Measurements from ENCODE around the gene C9orf153.
A peak's percentile ranks its signal among the peaks of the same experiment; 100 is the strongest.
"Not testable (repeated sequence)": the region's sequence is repeated elsewhere in the genome, so short reads cannot be mapped to it uniquely, and the experiment has no call there.

Gene C9orf153

DNA sequence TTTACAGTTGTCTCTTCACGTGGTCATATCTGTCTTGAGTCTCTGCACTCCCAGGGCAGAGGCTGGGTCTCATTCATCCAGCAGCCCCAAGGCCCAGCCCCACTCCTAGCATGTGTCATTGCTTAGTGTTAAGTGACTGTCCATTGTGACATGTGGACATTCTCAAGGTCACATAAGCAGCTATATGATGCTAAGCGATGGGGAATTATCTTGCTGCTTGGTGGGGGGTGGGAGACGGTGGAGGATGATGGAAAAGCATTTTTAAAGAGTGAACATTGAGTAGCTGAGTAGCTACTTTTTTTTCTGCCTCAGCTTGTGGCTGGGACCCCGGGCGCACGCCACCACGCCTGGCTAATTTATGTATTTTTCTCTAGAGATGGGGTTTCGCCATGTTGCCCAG, at the start of gene C9orf153:
TSS of gene C9orf153 (minus strand) at position 101 of the 400 bp plus-strand sequence. CDS start 30,054 bp downstream, outside the sequence.
- Histone ChIP-seq H3K27ac (no peak within 1 kb of the TSS), H3K4me3 (no peak within 1 kb of the TSS), H3K36me3 (peaks cover 41% of the 10 kb centered on the region), H3K4me1 (no peaks in the 10 kb centered on the region), H3K4me2 (no peak within 1 kb of the TSS), H4K20me1 (0 out of 2 replicates have a peak, but pooled peaks cover 14% of the 10 kb centered on the region), H3K9me3 (peaks cover 2% of the 10 kb centered on the region; the same call in 1 of the 2 replicates), H3K9ac (no peak within 1 kb of the TSS), H3K27me3 (no peaks in the 10 kb centered on the region)
- no peak for TF ChIP-seq Cebpa-rat (IDR thresholded peaks at IDR 0.05)

DNA sequence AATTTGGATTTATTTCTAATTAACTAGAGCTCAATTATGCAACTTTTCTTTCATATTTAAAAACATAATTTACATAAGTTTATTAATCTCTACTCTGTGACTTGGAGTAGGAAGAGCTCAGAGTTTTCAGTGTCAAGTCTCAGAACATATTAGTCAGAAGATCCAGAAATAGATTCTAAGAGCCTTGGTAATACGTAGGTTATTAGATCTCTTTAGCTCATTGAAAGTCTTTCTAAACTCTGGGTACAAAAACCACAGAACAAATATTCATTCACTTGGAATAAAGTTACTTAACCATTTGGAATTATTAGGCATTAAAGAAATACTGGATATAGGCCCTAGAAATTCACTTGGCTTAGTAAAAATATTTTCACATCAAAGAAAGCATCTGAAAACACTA, 49.2 kb upstream of the C9orf153 start:
- TF ChIP-seq Cebpa-rat (IDR thresholded peaks at IDR 0.05) = no peak
- Histone ChIP-seq H3K4me2 (no peak overlapping the region), H3K4me1 (no peaks in the 10 kb centered on the region), H3K9me3 (peaks cover 22% of the 10 kb centered on the region; the same call in 1 of the 2 replicates), H3K9ac (no peak overlapping the region), H3K36me3 (peaks cover 87% of the 10 kb centered on the region), H3K4me3 (no peak overlapping the region), H3K27me3 (no peaks in the 10 kb centered on the region), H3K27ac (no peak overlapping the region), H4K20me1 (no peaks in the 10 kb centered on the region)

DNA sequence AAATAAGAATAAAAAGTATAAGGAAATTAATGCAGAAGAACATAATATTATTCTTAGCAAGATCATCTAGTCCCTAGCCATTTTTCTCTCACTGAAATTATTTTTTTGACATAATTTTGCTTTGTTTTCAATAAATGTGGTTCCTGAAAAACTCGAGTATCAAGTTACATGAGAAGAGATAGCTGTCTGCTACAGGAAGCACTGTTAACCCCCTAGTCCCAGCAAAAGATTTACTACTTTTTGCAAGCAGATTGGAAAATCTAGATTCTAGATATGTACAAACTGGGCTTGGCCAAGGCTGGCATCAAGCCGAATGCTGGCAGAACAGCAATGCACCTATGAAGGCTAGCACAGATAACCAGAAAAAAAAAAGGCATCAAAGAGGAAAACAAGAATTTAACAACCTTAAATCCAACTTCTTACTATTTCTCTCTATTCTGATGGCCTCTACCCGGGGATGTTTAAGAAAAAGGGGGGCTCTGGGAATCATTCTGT, 44.8 kb upstream of the C9orf153 start:
- Histone ChIP-seq H4K20me1 (no peaks in the 10 kb centered on the region), H3K4me1 (no peaks in the 10 kb centered on the region), H3K27me3 (no peaks in the 10 kb centered on the region), H3K9ac (no peak overlapping the region), H3K4me3 (no peak overlapping the region), H3K9me3 (no peaks in the 10 kb centered on the region), H3K27ac (no peak overlapping the region), H3K36me3 (peaks cover 87% of the 10 kb centered on the region), H3K4me2 (no peak overlapping the region)
- no peak for TF ChIP-seq Cebpa-rat (IDR thresholded peaks at IDR 0.05)

DNA sequence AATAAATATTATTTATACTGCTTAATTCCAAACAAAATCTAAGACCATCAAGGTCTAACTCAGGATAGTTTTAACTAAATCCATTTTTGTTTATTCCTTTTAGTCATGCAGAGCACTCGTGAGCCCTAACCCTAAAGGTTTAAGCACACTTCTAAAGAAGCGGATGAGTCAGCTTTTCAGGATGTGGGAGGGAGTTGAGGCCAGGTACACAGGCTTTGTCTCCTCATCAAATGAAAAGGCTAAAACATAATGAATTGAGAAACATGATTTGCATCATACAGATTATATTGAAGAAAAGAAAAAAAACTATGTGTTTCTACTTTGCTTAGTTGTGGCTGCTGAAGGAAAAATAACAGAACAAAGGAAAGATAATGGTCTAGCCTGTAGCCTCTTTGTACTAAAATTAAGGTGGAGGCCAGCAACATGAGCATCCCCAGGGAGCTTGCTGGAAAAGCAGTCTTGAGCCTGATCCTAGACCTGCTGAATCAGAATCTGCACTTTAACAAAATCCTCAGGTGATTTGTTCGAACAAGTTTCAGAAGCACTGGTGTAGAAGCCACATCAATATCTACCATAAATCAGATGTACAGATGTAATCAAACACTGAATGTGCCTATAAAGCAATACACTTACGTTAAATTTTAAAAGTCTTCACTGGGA, 44.0 kb upstream of the C9orf153 start:
- H3K27me3 ChIP-seq = no peaks in the 10 kb centered on the region
- no peak overlapping the region for H3K9ac ChIP-seq
- H3K4me1 ChIP-seq = no peaks in the 10 kb centered on the region
- H3K27ac ChIP-seq = no peak overlapping the region
- H4K20me1 ChIP-seq = no peaks in the 10 kb centered on the region
- no peak for TF ChIP-seq Cebpa-rat (IDR thresholded peaks at IDR 0.05)
- H3K4me3 ChIP-seq = no peak overlapping the region
- H3K9me3 ChIP-seq = no peaks in the 10 kb centered on the region
- H3K4me2 ChIP-seq = no peak overlapping the region
- peaks cover 89% of the 10 kb centered on the region for H3K36me3 ChIP-seq

DNA sequence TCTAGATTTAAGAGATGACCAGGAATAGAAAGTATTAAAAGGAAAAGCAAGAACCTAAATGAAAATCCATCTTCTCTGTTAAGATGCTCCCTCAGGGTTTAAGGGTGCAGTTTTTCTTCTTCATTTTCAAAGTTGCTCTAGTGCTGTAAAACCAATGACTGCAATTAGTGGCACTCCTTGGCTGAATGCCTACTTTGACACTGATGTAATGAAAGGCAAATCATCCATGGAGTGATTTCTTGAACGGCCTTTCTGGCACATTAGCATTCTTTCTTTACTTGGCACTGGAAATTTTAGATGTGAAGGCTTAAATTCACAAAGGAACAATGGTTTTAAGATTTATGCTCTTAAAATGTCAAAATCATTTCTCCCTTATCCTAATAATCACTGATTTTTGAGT, 42.2 kb upstream of the C9orf153 start:
- no peaks in the 10 kb centered on the region for H4K20me1 ChIP-seq
- H3K27ac ChIP-seq = no peak overlapping the region
- no peaks in the 10 kb centered on the region for H3K4me1 ChIP-seq
- H3K36me3 ChIP-seq = peaks cover 88% of the 10 kb centered on the region
- H3K27me3 ChIP-seq = no peaks in the 10 kb centered on the region
- H3K4me3 ChIP-seq = no peak overlapping the region
- no peak for TF ChIP-seq Cebpa-rat (IDR thresholded peaks at IDR 0.05)
- H3K9me3 ChIP-seq = no peaks in the 10 kb centered on the region
- H3K4me2 ChIP-seq = no peak overlapping the region
- H3K9ac ChIP-seq = no peak overlapping the region

DNA sequence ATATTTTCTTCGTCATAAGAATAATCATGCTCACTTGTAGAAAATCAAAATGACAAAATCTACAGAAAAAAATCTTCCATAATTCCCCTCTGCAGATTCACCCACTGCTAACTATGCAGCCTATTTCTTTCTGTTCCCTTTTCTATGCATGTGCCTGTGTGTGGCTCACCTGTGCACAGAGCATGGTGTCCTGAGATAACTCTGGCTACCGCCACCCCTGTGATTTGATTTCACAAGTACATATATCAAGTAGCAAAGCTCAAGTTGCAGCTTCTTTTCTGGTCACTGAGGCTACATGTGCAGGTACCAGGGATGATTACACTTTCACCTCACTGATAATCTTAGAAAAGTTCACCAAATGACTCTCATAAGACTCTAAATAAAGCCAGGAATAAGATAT, 41.2 kb upstream of the C9orf153 start:
- Histone ChIP-seq H3K4me3 (no peak overlapping the region), H3K9me3 (no peaks in the 10 kb centered on the region), H3K4me1 (no peaks in the 10 kb centered on the region), H3K9ac (no peak overlapping the region), H3K36me3 (peaks cover 87% of the 10 kb centered on the region), H3K27ac (no peak overlapping the region), H4K20me1 (no peaks in the 10 kb centered on the region), H3K4me2 (no peak overlapping the region), H3K27me3 (no peaks in the 10 kb centered on the region)
- TF ChIP-seq Cebpa-rat (IDR thresholded peaks at IDR 0.05) = no peak

DNA sequence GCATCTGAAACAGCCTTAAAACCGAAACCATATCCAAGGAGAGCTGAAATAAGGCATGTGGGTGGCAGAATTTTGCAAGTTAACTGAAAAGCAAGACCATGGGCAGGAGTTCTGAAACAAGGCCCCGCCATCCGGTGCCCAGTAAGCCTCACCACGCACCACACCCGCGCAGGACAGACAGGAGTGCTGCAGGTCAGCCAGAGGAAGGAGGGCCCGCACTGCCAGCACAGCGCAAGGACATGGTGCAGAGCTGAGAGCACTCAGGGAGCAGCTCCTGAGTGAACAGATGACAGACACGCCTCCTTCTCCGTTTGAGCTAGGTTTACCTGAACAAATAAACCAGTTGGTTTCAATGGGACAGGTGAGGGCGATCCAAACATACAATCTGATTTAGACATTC, 39.4 kb upstream of the C9orf153 start:
- no peaks in the 10 kb centered on the region for H3K4me1 ChIP-seq
- H3K27ac ChIP-seq = no peak overlapping the region
- H3K27me3 ChIP-seq = no peaks in the 10 kb centered on the region
- H3K9me3 ChIP-seq = no peaks in the 10 kb centered on the region
- H4K20me1 ChIP-seq = no peaks in the 10 kb centered on the region
- H3K9ac ChIP-seq = 0 out of 2 replicates have a peak overlapping the region, but pooled peaks have one; percentile 4
- TF ChIP-seq Cebpa-rat (IDR thresholded peaks at IDR 0.05) = no peak
- no peak overlapping the region for H3K4me2 ChIP-seq
- H3K36me3 ChIP-seq = peaks cover 76% of the 10 kb centered on the region
- no peak overlapping the region for H3K4me3 ChIP-seq

DNA sequence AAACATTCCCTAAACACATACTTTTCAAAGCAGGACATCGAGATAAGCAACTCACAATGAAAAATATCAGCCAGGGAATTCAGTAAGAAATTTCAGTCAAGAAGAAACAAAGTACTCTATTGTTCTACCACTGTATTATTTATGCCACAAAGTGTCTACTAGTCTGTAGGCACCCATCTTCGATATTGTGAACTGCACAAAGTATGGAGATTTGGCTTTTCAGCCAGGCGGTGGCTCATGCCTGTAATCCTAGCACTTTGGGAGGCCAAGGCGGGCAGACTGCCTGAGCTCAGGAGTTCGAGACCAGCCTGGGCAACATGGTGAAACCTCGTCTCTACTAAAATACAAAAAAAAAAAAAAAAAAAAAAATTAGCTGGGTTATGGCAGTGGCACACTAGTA, 30.9 kb upstream of the C9orf153 start:
- H4K20me1 ChIP-seq, H3K4me1 ChIP-seq, H3K27me3 ChIP-seq, H3K27ac ChIP-seq, H3K4me3 ChIP-seq, H3K9me3 ChIP-seq, H3K9ac ChIP-seq, H3K4me2 ChIP-seq: not testable (repeated sequence)
- H3K36me3 ChIP-seq = peaks cover 24% of the 10 kb centered on the region; the same call in 1 of the 2 replicates

DNA sequence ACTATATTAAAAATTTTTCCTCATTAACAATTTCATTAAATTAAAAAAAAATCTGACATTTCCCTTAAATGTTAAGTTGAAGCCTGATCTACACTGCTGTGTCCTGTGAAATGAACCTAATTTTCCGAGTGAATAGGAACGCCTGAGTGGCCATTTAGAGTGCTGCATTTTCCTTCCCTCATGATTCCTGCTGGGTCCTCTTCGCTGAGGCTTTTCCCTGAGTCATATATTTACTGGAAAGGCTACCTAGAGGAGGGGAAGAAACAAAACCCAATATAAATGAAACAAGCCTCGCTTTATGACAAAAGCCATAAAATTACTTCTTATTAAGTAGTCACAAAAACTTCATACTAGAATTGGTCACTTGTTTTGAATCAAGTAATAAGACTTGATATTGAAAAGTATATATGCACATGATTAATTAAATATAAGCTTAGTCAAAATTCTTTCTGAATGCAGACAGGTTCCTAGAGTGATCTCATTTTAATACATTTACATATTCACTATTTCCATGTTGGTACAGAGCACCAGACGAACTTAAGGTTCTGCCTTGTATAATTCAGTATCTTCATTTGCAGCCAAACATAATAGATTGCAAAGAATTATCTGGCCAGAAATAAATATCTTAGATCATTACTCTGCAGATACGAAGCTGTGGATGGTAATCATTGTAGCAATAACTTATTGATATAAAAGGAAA, 29.2 kb upstream of the C9orf153 start:
- TF ChIP-seq Cebpa-rat (IDR thresholded peaks at IDR 0.05) = no peak
- Histone ChIP-seq H3K27me3 (no peaks in the 10 kb centered on the region), H4K20me1 (no peaks in the 10 kb centered on the region)

DNA sequence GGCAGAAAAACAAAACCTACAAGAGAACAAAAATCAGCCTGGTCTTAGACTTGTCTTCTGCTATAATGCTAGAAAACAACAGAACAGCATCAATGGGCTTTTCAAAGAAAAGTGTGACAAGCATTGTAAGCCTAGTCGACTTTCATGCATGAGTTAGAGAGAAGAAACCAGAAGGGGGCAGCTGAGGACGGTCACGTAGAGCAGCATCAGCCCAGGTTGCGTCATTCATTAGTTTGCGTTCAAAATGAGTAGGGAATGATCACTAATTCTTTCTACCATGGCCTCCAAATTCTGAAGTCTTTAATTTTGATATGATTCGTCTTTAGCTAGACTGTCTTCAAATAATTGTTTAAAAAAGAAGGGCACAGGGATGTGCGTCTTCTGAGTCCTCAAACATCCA, 27.6 kb upstream of the C9orf153 start:
- TF ChIP-seq Cebpa-rat (IDR thresholded peaks at IDR 0.05) = peak; percentile 69; the same call in 1 of the 2 replicates
- no peaks in the 10 kb centered on the region for H3K27me3 ChIP-seq
- 0 out of 2 replicates have a peak, but pooled peaks cover 10% of the 10 kb centered on the region for H3K36me3 ChIP-seq
- H3K9me3 ChIP-seq = no peaks in the 10 kb centered on the region
- H3K4me1 ChIP-seq = peaks cover 6% of the 10 kb centered on the region; the same call in 1 of the 2 replicates
- no peak overlapping the region for H3K4me2 ChIP-seq
- H3K27ac ChIP-seq = no peak overlapping the region
- H4K20me1 ChIP-seq = no peaks in the 10 kb centered on the region
- H3K4me3 ChIP-seq = no peak overlapping the region
- no peak overlapping the region for H3K9ac ChIP-seq

More for the DNA sequence above, 29.2 kb upstream of the C9orf153 start:
- no peaks in the 10 kb centered on the region for H3K9me3 ChIP-seq
- H3K27ac ChIP-seq = no peak overlapping the region
- no peak overlapping the region for H3K4me3 ChIP-seq
- H3K36me3 ChIP-seq = peaks cover 21% of the 10 kb centered on the region; the same call in 1 of the 2 replicates
- H3K4me1 ChIP-seq = no peaks in the 10 kb centered on the region
- H3K4me2 ChIP-seq = no peak overlapping the region
- no peak overlapping the region for H3K9ac ChIP-seq

Measured in BLaER1 (cell line).